CD14-positive monocyte (primary cell): ENCODE data around the gene CCL18. TPM values are rescaled to one million over a fixed set of nuclear protein-coding genes. Genes with fewer than 3 reads are reported as not detected.

ENCODE experiments used
- DNase-seq, 3 donors: peaks; one replicate each; pipeline ENCODE4 v3.0.0-alpha.2; 2011 to 2022
- H2AFZ ChIP-seq: 2 replicates; pipeline ENCODE4 v1.6.0; 2012; ENCODE audit warnings: mild to moderate bottlenecking, low read depth, low read length, inconsistent platforms; ENCODE audit not compliant: insufficient read depth, poor library complexity, severe bottlenecking
- H3K27ac ChIP-seq, 2 donors: 1 replicate in 1 of 2; 2 replicates in 1 of 2; pipeline ENCODE4 v1.5.1; 2012 to 2013; ENCODE audit warnings: low read length in 2 of 2, control low read depth in 1 of 2, inconsistent platforms in 1 of 2, low read depth in 1 of 2, mild to moderate bottlenecking in 1 of 2
- H3K27me3 ChIP-seq, 2 donors: one replicate each; pipeline versions ENCODE4 v1.6.0 to v1.6.1; 2011 to 2013; ENCODE audit warnings: low read length in 2 of 2; ENCODE audit not compliant: control insufficient read depth in 2 of 2, insufficient read depth in 2 of 2
- H3K36me3 ChIP-seq, 2 donors: replicated peaks in 1 of 2; 1 replicate in 1 of 2; 2 replicates in 1 of 2; pipeline versions ENCODE4 v1.5.1 to v1.6.1; 2012 to 2013; ENCODE audit warnings: low read length in 2 of 2, control low read depth in 1 of 2, inconsistent platforms in 1 of 2, mild to moderate bottlenecking in 1 of 2; ENCODE audit not compliant: insufficient read depth in 2 of 2, control insufficient read depth in 1 of 2
- H3K4me1 ChIP-seq, 2 donors: 1 replicate in 1 of 2; 2 replicates in 1 of 2; pipeline versions ENCODE4 v1.5.1 to v1.6.1; 2012 to 2013; ENCODE audit warnings: low read length in 2 of 2, control low read depth in 1 of 2, inconsistent platforms in 1 of 2, mild to moderate bottlenecking in 1 of 2, moderate library complexity in 1 of 2; ENCODE audit not compliant: insufficient read depth in 2 of 2, control insufficient read depth in 1 of 2
- H3K4me2 ChIP-seq: replicated peaks from 2 replicates; pipeline ENCODE3; 2012; ENCODE audit warnings: low read length, moderate library complexity, mild to moderate bottlenecking; ENCODE audit not compliant: poor library complexity, severe bottlenecking; ENCODE audit errors: extremely low read depth
- H3K4me3 ChIP-seq, 3 experiments: fragments of 200-600 bp in 1 of 3; sonication (generic) in 1 of 3; replicated peaks in 1 of 3; 1 replicate in 2 of 3; 2 replicates in 1 of 3; pipeline ENCODE4 v1.5.1; 2011 to 2013; ENCODE audit warnings: low read length in 3 of 3, mild to moderate bottlenecking in 3 of 3, control low read depth in 2 of 3, low read depth in 2 of 3, inconsistent platforms in 1 of 3, moderate library complexity in 1 of 3
- H3K79me2 ChIP-seq: 2 replicates; pipeline ENCODE4 v1.6.0; 2012; ENCODE audit warnings: mild to moderate bottlenecking, control low read depth, inconsistent platforms, low read length, moderate library complexity; ENCODE audit not compliant: insufficient read depth
- H3K9ac ChIP-seq: 2 replicates; pipeline ENCODE4 v1.6.0; 2017; ENCODE audit warnings: low read length, mild to moderate bottlenecking; ENCODE audit not compliant: insufficient read depth, poor library complexity, severe bottlenecking
- H3K9me3 ChIP-seq, 2 donors: replicated peaks in 1 of 2; 1 replicate in 1 of 2; 2 replicates in 1 of 2; pipeline versions ENCODE4 v1.5.1 to v1.6.1; 2012 to 2013; ENCODE audit warnings: low read length in 2 of 2, control low read depth in 1 of 2; ENCODE audit not compliant: control insufficient read depth in 1 of 2, insufficient read depth in 1 of 2
- H4K20me1 ChIP-seq: 2 replicates; pipeline ENCODE4 v1.6.0; 2012; ENCODE audit warnings: mild to moderate bottlenecking, low read length, control low read depth, moderate library complexity; ENCODE audit not compliant: insufficient read depth
- H3K27ac Mint-ChIP-seq, 7 donors: one replicate each; pipeline ENCODE4 v1.8.0; 2020; ENCODE audit warnings: mild to moderate bottlenecking in 7 of 7, mixed read lengths in 7 of 7, moderate library complexity in 6 of 7, inconsistent platforms in 2 of 7
- H3K27me3 Mint-ChIP-seq, 3 donors: one replicate each; pipeline ENCODE4 v1.8.0; 2021 to 2022; ENCODE audit warnings: low read depth in 3 of 3, mild to moderate bottlenecking in 3 of 3, mixed read lengths in 3 of 3, moderate library complexity in 3 of 3, inconsistent platforms in 1 of 3
- H3K36me3 Mint-ChIP-seq, 2 donors: one replicate each; pipeline ENCODE4 v1.8.0; 2020; ENCODE audit warnings: mixed read lengths in 2 of 2, inconsistent platforms in 1 of 2, mild to moderate bottlenecking in 1 of 2
- H3K4me1 Mint-ChIP-seq: one replicate; pipeline ENCODE4 v1.8.0; 2020; ENCODE audit warnings: mild to moderate bottlenecking, mixed read lengths
- H3K4me3 Mint-ChIP-seq, 2 donors: one replicate each; pipeline ENCODE4 v1.8.0; 2020; ENCODE audit warnings: mild to moderate bottlenecking in 2 of 2, mixed read lengths in 2 of 2, moderate library complexity in 1 of 2
- H3K9me3 Mint-ChIP-seq, 7 donors: one replicate each; pipeline ENCODE4 v1.8.0; 2020 to 2022; ENCODE audit warnings: mixed read lengths in 7 of 7, mild to moderate bottlenecking in 6 of 7, moderate library complexity in 6 of 7, inconsistent platforms in 2 of 7
- WGBS: methylation state at CpG from one replicate; pipeline ENCODE4 v1.1.5; 2013; ENCODE audit warnings: missing lambda C conversion rate; ENCODE audit not compliant: insufficient coverage; 5-methylcytosine and 5-hydroxymethylcytosine counted together
- intact Hi-C, 2 donors: fragments of 100-400 bp; cut with micrococcal nuclease; formaldehyde crosslinking; loops; one replicate each; pipeline versions ENCODE4 v1.15.0 to v1.15.1; 2023
- polyA plus RNA-seq, 3 donors: library from polyadenylated mRNA; depleted of rRNA in 1 of 3; unstranded in 2 of 3; stranded (reverse) in 1 of 3; fragments of 300-500 nt in 2 of 3; fragments of >200 nt in 1 of 3; fragmentation: Illumina TruSeq in 2 of 3; gene quantifications; 1 replicate in 2 of 3; 2 replicates in 1 of 3; pipeline ENCODE4 v1.2.3, GENCODE V29; 2012 to 2021
- TF ChIP-seq, protein P1 (sequence below): fragments of 200-600 bp; IDR thresholded peaks from one replicate; pipeline ENCODE4 v1.8.0; 2022; ENCODE audit warnings: antibody characterized with exemption, mild to moderate bottlenecking

CCL18 gene
- polyA plus RNA-seq, 3 donors = not detected

DNA sequence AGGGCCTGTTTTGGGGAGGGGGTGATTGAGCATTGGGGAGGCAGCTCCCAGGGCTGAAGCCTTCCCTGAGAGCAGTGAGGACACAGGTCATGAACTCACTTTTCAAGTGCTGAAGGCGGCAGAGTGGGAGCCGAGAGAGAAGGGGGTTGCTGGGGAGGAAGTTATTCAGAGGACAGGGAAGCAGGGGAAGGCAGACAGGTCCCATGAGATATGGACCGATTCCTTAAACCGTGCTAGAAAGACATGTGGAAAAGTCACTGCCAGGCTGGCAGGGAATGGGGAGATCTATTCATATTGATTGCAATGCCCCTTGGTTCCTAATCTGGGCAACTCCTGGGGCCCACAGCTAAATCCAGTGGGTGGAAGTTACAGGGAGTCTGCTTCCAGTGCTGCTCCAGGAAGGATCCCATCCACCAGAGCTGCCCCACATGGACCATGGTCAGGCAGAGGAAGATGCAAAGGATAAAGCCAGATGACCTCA lies 40.7 kb downstream of the CCL18 start:
- H4K20me1 ChIP-seq = no peaks in the 10 kb centered on the region
- Mint-ChIP-seq H3K9me3 (peaks cover 0 to 3% (median 0%) of the 10 kb centered on the region in 7 donors), H3K36me3 (no peaks in the 10 kb centered on the region), H3K27ac (peak overlapping the region; percentile 69 to 96 (median 87)), H3K27me3 (peaks cover 1 to 6% (median 3%) of the 10 kb centered on the region in 3 donors), H3K4me1 (peaks cover 63% of the 10 kb centered on the region), H3K4me3 (peak overlapping the region; percentile 53 to 67)
- H3K9me3 ChIP-seq = no peaks in the 10 kb centered on the region
- peaks cover 67% of the 10 kb centered on the region in 2 donors for H3K4me1 ChIP-seq
- H2AFZ ChIP-seq = no peak overlapping the region
- no peaks in the 10 kb centered on the region for H3K36me3 ChIP-seq
- peak overlapping the region in 1 of 3 experiments; percentile 11 for H3K4me3 ChIP-seq
- peak overlapping the region; percentile 21 for H3K4me2 ChIP-seq
- H3K9ac ChIP-seq = no peak overlapping the region
- DNase-seq = peak in 2 of 3 donors; percentile 56 to 79
- no peaks in the 10 kb centered on the region for H3K79me2 ChIP-seq
- TF ChIP-seq, protein P1, sequence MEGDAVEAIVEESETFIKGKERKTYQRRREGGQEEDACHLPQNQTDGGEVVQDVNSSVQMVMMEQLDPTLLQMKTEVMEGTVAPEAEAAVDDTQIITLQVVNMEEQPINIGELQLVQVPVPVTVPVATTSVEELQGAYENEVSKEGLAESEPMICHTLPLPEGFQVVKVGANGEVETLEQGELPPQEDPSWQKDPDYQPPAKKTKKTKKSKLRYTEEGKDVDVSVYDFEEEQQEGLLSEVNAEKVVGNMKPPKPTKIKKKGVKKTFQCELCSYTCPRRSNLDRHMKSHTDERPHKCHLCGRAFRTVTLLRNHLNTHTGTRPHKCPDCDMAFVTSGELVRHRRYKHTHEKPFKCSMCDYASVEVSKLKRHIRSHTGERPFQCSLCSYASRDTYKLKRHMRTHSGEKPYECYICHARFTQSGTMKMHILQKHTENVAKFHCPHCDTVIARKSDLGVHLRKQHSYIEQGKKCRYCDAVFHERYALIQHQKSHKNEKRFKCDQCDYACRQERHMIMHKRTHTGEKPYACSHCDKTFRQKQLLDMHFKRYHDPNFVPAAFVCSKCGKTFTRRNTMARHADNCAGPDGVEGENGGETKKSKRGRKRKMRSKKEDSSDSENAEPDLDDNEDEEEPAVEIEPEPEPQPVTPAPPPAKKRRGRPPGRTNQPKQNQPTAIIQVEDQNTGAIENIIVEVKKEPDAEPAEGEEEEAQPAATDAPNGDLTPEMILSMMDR = no peak
- WGBS = 15% methylated on average over 3 of the region's 4 CpGs
- intact Hi-C loops = no loop called here
- H3K27ac ChIP-seq = peak overlapping the region in 1 of 2 donors; percentile 33
- no peaks in the 10 kb centered on the region for H3K27me3 ChIP-seq

DNA sequence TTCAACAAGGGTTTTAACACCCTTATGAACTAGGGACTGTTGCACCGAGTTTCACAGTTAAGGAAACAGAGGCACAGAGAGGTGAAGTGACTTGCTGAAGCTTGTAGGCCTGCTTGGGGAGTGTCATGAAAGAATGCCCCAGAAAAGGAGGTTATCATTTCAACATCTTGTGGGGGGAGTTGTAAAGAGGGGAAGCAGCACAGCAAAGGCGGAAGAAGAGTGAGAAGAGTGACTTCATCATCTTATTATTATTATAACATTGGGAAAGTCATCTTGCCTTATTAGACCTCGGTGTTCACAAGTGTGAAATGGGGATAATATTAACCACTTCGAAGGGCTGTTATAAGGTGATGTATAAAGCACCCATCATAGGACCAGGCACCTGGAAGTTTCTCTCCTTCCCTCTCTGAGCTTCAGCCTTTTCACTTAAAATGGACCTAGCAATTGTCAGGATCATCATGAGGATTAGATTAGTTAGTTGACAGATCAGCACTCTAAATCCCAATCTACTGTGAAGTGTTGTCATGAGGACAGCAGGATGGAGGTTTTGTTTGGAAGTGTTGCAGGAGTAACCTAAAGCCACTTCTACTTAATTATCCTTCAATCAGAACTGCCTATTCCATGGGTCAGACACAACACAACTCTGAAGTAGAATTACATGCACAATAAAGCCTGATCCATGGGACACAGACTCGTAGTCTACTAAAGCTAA lies 41.9 kb downstream of the CCL18 start:
- H3K27ac ChIP-seq = peak overlapping the region in 1 of 2 donors; percentile 9
- H3K27me3 Mint-ChIP-seq = peaks cover 0 to 6% (median 1%) of the 10 kb centered on the region in 3 donors
- H3K9me3 ChIP-seq = no peaks in the 10 kb centered on the region
- TF ChIP-seq, protein P1 = no peak
- peak overlapping the region; percentile 55 to 96 (median 85) for H3K27ac Mint-ChIP-seq
- no peaks in the 10 kb centered on the region for H3K36me3 Mint-ChIP-seq
- H3K36me3 ChIP-seq = no peaks in the 10 kb centered on the region
- H3K79me2 ChIP-seq = no peaks in the 10 kb centered on the region
- no peaks in the 10 kb centered on the region for H4K20me1 ChIP-seq
- intact Hi-C loops = no loop called here
- peaks cover 63% of the 10 kb centered on the region for H3K4me1 Mint-ChIP-seq
- peaks cover 0 to 3% (median 0%) of the 10 kb centered on the region in 7 donors for H3K9me3 Mint-ChIP-seq
- H3K9ac ChIP-seq = no peak overlapping the region
- H3K4me3 Mint-ChIP-seq = peak overlapping the region in 1 of 2 donors; percentile 13
- peak overlapping the region in 1 of 3 experiments; percentile 8 for H3K4me3 ChIP-seq
- DNase-seq = peak; percentile 38 to 79 (median 63)
- H3K4me1 ChIP-seq = peaks cover 67% of the 10 kb centered on the region in 2 donors
- no peaks in the 10 kb centered on the region for H3K27me3 ChIP-seq
- H3K4me2 ChIP-seq = no peak overlapping the region
- no peak overlapping the region for H2AFZ ChIP-seq
- WGBS = no CpG with 5 or more reads among the region's 5 CpGs
